GM10266 (cell line): Measurements from ENCODE around the gene KIF19.

ENCODE experiments used
- DNase-seq: peaks from one replicate; pipeline ENCODE4 v3.0.0; 2012; ENCODE audit errors: extremely low spot score
- CTCF ChIP-seq: IDR thresholded peaks from 2 replicates; pipeline ENCODE4 v1.5.1; 2012; ENCODE audit warnings: mild to moderate bottlenecking, low read depth; ENCODE audit not compliant: control insufficient read depth, insufficient read depth; ENCODE audit errors: missing control alignments

Gene KIF19

GRCh38 chr17:74372426-74372825, 46.4 kb downstream of the KIF19 start:
- no peak for DNase-seq
- no peak for TF ChIP-seq CTCF

GRCh38 chr17:74373838-74374606, 48.0 kb downstream of the KIF19 start:
- TF ChIP-seq CTCF, result no peak
- no peak for DNase-seq

GRCh38 chr17:74374858-74375257, 48.8 kb downstream of the KIF19 start:
- no peak for DNase-seq
- TF ChIP-seq CTCF, result no peak

GRCh38 chr17:74379495-74380085, 53.6 kb downstream of the KIF19 start:
- peak; percentile 96 for TF ChIP-seq CTCF
- peak; percentile 88 for DNase-seq

GRCh38 chr17:74380086-74380958, 54.3 kb downstream of the KIF19 start:
- no peak for DNase-seq
- TF ChIP-seq CTCF, result no peak

- no peak for DNase-seq
- TF ChIP-seq CTCF, result no peak
Observed at GRCh38 chr17:74380959-74381808, 55.2 kb downstream of the KIF19 start.
